Sigmoid colon (tissue), 7 donors: ENCODE measurements around the gene VRK2. TPM values are rescaled to one million over a fixed set of nuclear protein-coding genes. Genes with fewer than 3 reads are reported as not detected.

Source experiments
- DNase-seq: peaks from one replicate; pipeline ENCODE4 v3.0.0-alpha.2; 2019
- H3K27ac ChIP-seq, 4 donors: fragments of 200-600 bp; sonication (generic); one replicate each; pipeline ENCODE4 v1.5.1; 2016 to 2019; ENCODE audit warnings: mild to moderate bottlenecking in 1 of 4
- H3K27me3 ChIP-seq, 3 donors: fragments of 200-600 bp; sonication (generic); one replicate each; pipeline ENCODE4 v1.5.1; 2019; ENCODE audit warnings: mild to moderate bottlenecking in 1 of 3
- H3K36me3 ChIP-seq, 4 donors: fragments of 200-600 bp; sonication (generic); one replicate each; pipeline ENCODE4 v1.5.1; 2016 to 2019
- H3K4me1 ChIP-seq, 4 donors: fragments of 200-600 bp; sonication (generic); one replicate each; pipeline ENCODE4 v1.5.1; 2017 to 2019
- H3K4me3 ChIP-seq, 4 donors: fragments of 200-600 bp; sonication (generic); one replicate each; pipeline ENCODE4 v1.5.1; 2017 to 2019; ENCODE audit warnings: mild to moderate bottlenecking in 2 of 4, moderate library complexity in 1 of 4
- H3K9me3 ChIP-seq, 4 donors: fragments of 200-600 bp in 3 of 4; sonication (generic) in 3 of 4; one replicate each; pipeline versions ENCODE4 v1.5.1 to v1.6.1; 2013 to 2019
- EP300 ChIP-seq, 4 donors: sonication (generic); formaldehyde crosslinking; IDR thresholded peaks; one replicate each; pipeline ENCODE4 v1.6.1; 2017; ENCODE audit warnings: antibody characterized with exemption in 4 of 4
- POLR2A ChIP-seq, 2 donors: fragments of 450-650 bp; IDR thresholded peaks; one replicate each; pipeline ENCODE4 v1.6.1; 2016; ENCODE audit warnings: antibody characterized with exemption in 2 of 2, mild to moderate bottlenecking in 2 of 2, moderate library complexity in 2 of 2
- POLR2AphosphoS5 ChIP-seq, 4 donors: sonication (generic); formaldehyde crosslinking; IDR thresholded peaks; one replicate each; pipeline ENCODE4 v1.6.1; 2017; ENCODE audit warnings: antibody characterized with exemption in 4 of 4
- WGBS, 2 donors: extraction: QIAGEN DNeasy Blood & Tissue Kit; methylation state at CpG; one replicate each; pipeline ENCODE4 v1.1.7; 2013; 5-methylcytosine and 5-hydroxymethylcytosine counted together
- intact Hi-C: fragments of 100-400 bp; cut with DNase I; formaldehyde crosslinking; loops from one replicate; pipeline ENCODE4 v1.15.1; 2023
- polyA plus RNA-seq, 3 donors: library from polyadenylated mRNA; stranded (reverse); fragments of 200-250 nt; gene quantifications; one replicate each; pipeline ENCODE4 v1.2.3, GENCODE V29; 2013
- total RNA-seq, 4 donors: library from RNA; depleted of rRNA; stranded (reverse); fragments of >200 nt; gene quantifications; one replicate each; pipeline ENCODE4 v1.1.0, GENCODE V29; 2016
- TF ChIP-seq, protein P1 (sequence below), 4 experiments: fragments of 450-650 bp in 3 of 4; fragments of 200-600 bp in 1 of 4; IDR thresholded peaks; one replicate each; pipeline ENCODE4 v1.5.1; 2016 to 2019; ENCODE audit warnings: antibody characterized with exemption in 4 of 4, mild to moderate bottlenecking in 3 of 4, moderate library complexity in 2 of 4
- donor health status: healthy with polysubstance abuse.
- donor health status: Bipolar disorder and iron deficiency.
- donor health status: healthy.

VRK2 gene
- total and polyA plus RNA-seq, 7 donors, result 6.6 to 32.8 (median 22.7) TPM

DNA sequence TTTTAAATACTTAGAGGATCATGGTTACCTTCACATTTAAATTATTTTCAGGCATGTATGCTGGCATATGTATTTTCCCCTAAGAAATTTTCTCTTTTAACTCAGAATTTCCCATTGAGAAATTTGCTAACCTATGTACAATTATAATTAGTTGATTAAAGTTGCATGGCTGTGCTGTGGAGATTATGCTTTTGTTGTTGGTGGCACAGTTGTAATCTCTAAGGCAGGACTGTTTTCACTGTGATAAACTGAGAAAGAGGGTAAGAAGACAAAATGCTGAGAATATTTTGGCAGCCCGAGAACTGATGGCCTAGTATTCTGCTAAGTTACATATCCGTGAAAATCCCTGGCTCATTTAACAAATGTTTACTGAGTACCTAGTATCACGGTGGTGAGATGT is 1.4 kb downstream of the VRK2 start:
- no peak for TF ChIP-seq POLR2AphosphoS5 (IDR thresholded peaks at IDR 0.05)
- TF ChIP-seq, protein P1, sequence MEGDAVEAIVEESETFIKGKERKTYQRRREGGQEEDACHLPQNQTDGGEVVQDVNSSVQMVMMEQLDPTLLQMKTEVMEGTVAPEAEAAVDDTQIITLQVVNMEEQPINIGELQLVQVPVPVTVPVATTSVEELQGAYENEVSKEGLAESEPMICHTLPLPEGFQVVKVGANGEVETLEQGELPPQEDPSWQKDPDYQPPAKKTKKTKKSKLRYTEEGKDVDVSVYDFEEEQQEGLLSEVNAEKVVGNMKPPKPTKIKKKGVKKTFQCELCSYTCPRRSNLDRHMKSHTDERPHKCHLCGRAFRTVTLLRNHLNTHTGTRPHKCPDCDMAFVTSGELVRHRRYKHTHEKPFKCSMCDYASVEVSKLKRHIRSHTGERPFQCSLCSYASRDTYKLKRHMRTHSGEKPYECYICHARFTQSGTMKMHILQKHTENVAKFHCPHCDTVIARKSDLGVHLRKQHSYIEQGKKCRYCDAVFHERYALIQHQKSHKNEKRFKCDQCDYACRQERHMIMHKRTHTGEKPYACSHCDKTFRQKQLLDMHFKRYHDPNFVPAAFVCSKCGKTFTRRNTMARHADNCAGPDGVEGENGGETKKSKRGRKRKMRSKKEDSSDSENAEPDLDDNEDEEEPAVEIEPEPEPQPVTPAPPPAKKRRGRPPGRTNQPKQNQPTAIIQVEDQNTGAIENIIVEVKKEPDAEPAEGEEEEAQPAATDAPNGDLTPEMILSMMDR (IDR thresholded peaks at IDR 0.05), result no peak
- no peak for TF ChIP-seq POLR2A (IDR thresholded peaks at IDR 0.05)
- TF ChIP-seq EP300 (IDR thresholded peaks at IDR 0.05), result no peak
- WGBS, 2 donors, result 49 to 81% methylated on average over 3 of the region's 3 CpGs
- Histone ChIP-seq H3K9me3 (no peaks in the 10 kb centered on the region), H3K27me3 (no peaks in the 10 kb centered on the region), H3K36me3 (peaks cover 0 to 5% (median 0%) of the 10 kb centered on the region in 4 donors), H3K27ac (peak overlapping the region in 3 of 4 donors; percentile 94 to 97 (median 96)), H3K4me1 (peaks cover 0 to 24% (median 17%) of the 10 kb centered on the region in 4 donors), H3K4me3 (peak overlapping the region in 1 of 4 donors; percentile 81)
- no peak for DNase-seq
- intact Hi-C loops, result no loop called here

DNA sequence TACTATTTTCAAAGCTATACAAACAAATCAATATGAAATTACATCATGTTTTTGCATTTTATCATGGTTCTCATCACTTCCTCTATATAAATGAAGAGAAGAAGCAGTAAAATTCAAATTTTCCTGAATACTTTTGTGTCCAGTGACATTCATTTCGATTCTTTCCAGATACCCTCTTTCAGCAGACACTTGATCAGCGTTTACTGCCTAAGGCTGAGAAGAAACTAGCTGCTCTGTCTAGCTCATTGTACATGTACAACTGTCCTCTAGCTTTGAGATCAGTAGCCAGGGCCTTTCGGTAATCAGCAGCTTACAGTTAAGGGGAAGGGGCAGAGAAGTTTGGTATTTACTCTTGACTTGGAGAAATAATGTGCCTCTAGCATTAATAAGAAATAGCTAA is 4.8 kb downstream of the VRK2 start:
- Histone ChIP-seq H3K9me3 (no peaks in the 10 kb centered on the region), H3K4me1 (peaks cover 0 to 11% (median 8%) of the 10 kb centered on the region in 4 donors), H3K27me3 (no peaks in the 10 kb centered on the region), H3K36me3 (peaks cover 0 to 5% (median 0%) of the 10 kb centered on the region in 4 donors), H3K27ac (no peak overlapping the region), H3K4me3 (no peak overlapping the region)
- 85 to 89% methylated on average over 3 of the region's 3 CpGs for WGBS, 2 donors
- intact Hi-C loops, result no loop called here
- TF ChIP-seq EP300 (IDR thresholded peaks at IDR 0.05) (no peak), POLR2AphosphoS5 (IDR thresholded peaks at IDR 0.05) (no peak), POLR2A (IDR thresholded peaks at IDR 0.05) (no peak)
- TF ChIP-seq, protein P1 (IDR thresholded peaks at IDR 0.05), result no peak
- DNase-seq, result no peak

- no peak overlapping the region for H3K27ac ChIP-seq
- no peak for TF ChIP-seq POLR2AphosphoS5 (IDR thresholded peaks at IDR 0.05)
- TF ChIP-seq EP300 (IDR thresholded peaks at IDR 0.05), result no peak
- no peak for TF ChIP-seq POLR2A (IDR thresholded peaks at IDR 0.05)
- TF ChIP-seq, protein P1 (IDR thresholded peaks at IDR 0.05), result no peak
- peaks cover 0 to 7% (median 0%) of the 10 kb centered on the region in 4 donors for H3K36me3 ChIP-seq
- H3K27me3 ChIP-seq, result no peaks in the 10 kb centered on the region
- 80 to 94% methylated on average over 1 of the region's 1 CpG for WGBS, 2 donors
- H3K4me3 ChIP-seq, result no peak overlapping the region
- peaks cover 0 to 3% (median under 1%) of the 10 kb centered on the region in 4 donors for H3K4me1 ChIP-seq
- no peak for DNase-seq
- intact Hi-C loops, result no loop called here
- H3K9me3 ChIP-seq, result no peaks in the 10 kb centered on the region
Observed at GRCh38 chr2:58052978-58053377, 6.4 kb downstream of the VRK2 start.

GRCh38 chr2:58054264-58054663 is 7.7 kb downstream of the VRK2 start:
- TF ChIP-seq POLR2A (IDR thresholded peaks at IDR 0.05) (no peak), POLR2AphosphoS5 (IDR thresholded peaks at IDR 0.05) (no peak), EP300 (IDR thresholded peaks at IDR 0.05) (no peak)
- TF ChIP-seq, protein P1 (IDR thresholded peaks at IDR 0.05), result no peak
- Histone ChIP-seq H3K27ac (no peak overlapping the region), H3K27me3 (no peaks in the 10 kb centered on the region), H3K36me3 (peaks cover 0 to 17% (median 0%) of the 10 kb centered on the region in 4 donors), H3K4me3 (no peak overlapping the region), H3K9me3 (no peaks in the 10 kb centered on the region), H3K4me1 (no peaks in the 10 kb centered on the region)
- intact Hi-C loops, result no loop called here
- no peak for DNase-seq
